AG09309 (cell line): Measurements from ENCODE around the gene CD93.

Source experiments
- DNase-seq: peaks from one replicate; pipeline ENCODE4 v3.0.0-alpha.2; 2010; ENCODE audit warnings: low read depth
- H3K4me3 ChIP-seq: 2 replicates; pipeline ENCODE4 v1.5.1; 2011; ENCODE audit warnings: mild to moderate bottlenecking, low read depth, low read length, moderate library complexity; ENCODE audit not compliant: control insufficient read depth
- TF ChIP-seq, protein P1 (sequence below): IDR thresholded peaks from 2 replicates; pipeline ENCODE4 v1.5.1; 2011; ENCODE audit warnings: mild to moderate bottlenecking, low read depth, low read length, inconsistent platforms; ENCODE audit not compliant: insufficient read depth, control insufficient read depth; ENCODE audit errors: missing control alignments

The CD93 gene

DNA sequence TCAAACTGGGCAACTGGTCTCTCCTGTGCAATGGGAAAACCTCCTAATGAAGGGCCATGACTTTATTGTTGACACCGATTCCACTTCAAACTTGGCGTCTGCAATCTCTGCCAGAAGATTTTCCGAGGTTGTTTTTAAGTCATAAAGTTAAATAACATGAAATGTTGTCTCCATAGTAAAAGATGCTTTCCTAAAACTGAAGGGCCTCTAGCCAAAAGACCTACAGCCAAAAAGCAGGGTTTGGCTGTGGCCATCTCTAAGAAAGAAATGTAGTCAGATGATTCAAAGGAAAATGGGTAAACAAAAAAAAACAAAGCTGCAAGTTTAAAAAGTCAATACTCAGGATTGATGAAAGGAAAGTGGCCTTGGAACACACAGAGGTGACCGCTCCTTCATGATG, 14.1 kb downstream of the CD93 start:
- TF ChIP-seq, protein P1, sequence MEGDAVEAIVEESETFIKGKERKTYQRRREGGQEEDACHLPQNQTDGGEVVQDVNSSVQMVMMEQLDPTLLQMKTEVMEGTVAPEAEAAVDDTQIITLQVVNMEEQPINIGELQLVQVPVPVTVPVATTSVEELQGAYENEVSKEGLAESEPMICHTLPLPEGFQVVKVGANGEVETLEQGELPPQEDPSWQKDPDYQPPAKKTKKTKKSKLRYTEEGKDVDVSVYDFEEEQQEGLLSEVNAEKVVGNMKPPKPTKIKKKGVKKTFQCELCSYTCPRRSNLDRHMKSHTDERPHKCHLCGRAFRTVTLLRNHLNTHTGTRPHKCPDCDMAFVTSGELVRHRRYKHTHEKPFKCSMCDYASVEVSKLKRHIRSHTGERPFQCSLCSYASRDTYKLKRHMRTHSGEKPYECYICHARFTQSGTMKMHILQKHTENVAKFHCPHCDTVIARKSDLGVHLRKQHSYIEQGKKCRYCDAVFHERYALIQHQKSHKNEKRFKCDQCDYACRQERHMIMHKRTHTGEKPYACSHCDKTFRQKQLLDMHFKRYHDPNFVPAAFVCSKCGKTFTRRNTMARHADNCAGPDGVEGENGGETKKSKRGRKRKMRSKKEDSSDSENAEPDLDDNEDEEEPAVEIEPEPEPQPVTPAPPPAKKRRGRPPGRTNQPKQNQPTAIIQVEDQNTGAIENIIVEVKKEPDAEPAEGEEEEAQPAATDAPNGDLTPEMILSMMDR = no peak
- H3K4me3 ChIP-seq = no peak overlapping the region
- DNase-seq = no peak

DNA sequence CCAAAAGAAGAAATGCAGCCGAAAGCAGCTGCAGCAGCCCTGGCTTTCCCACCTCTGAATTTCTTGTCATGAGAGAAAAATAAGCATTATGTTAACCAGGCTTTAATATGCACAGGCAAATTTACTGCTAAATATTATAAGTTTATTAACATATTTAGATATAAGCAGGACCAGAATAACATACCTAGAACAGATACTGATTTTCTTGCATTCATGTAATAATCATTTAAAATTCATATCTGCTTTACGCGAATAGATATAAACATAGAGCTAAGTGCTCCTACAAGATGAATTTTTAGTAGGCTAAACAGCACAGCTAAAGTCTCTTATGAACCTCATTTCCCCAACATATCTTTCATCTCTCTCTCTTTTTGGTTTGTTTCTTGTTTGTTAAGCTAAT, 14.7 kb downstream of the CD93 start:
- H3K4me3 ChIP-seq = no peak overlapping the region
- TF ChIP-seq, protein P1 = no peak
- no peak for DNase-seq

DNA sequence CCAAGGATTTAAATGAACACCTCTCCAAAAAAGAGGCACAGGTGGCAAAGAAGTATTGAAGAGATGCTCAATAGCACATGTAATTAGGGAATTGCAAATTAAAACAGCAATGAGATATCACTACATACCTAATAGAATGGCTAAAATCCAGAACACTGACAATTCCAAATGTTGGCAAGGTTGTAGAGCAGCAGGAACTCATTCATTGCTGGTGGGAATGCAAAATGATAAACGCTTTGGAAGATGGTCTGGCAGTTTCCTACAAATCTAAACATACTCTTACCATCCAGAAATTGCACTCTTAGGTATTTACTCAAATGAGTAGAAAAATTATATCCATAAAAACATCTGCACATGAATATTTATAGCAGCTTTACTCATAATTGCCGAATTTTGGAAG, 17.0 kb downstream of the CD93 start:
- H3K4me3 ChIP-seq = no peak overlapping the region
- DNase-seq = no peak
- TF ChIP-seq, protein P1 = no peak

DNA sequence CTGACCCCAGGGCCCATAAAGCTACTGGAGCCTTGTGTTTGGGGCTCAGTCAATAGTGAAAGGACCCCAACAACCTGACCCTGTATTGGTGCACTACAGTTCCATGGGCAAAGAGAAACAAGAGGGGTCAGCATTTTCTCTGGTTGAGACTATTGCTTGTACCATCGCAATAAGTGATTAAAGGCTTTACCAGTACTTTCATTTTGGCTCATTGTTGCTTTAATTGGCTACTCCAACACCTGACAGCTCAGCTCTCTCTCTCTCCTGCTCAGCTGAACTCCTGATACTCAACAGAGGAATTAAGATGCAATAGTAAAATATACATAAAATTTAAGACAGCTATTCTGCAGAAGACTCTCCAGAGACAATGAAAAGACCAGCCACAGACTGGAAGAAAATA, 17.8 kb downstream of the CD93 start:
- DNase-seq = no peak
- TF ChIP-seq, protein P1 = no peak
- H3K4me3 ChIP-seq = no peak overlapping the region

DNA sequence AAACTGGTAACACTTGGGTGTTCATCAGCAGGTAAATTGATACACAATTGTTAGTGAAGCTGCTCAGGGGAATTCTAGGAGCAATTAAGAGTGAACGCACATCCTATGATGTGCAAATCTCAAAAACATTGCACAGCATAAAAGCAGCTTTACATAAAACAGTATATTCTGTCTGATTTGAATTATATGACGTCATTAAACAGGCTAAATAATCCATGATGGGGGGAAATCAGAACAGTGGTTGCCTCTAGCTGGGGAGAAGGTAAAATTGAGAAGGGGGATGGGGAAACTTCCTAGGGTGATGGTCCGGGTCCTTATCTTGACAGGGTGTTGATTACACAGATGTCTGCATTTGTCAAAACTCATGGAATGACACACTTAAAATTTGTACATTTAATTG, 19.4 kb downstream of the CD93 start:
- TF ChIP-seq, protein P1 = no peak
- no peak overlapping the region for H3K4me3 ChIP-seq
- DNase-seq = no peak

DNA sequence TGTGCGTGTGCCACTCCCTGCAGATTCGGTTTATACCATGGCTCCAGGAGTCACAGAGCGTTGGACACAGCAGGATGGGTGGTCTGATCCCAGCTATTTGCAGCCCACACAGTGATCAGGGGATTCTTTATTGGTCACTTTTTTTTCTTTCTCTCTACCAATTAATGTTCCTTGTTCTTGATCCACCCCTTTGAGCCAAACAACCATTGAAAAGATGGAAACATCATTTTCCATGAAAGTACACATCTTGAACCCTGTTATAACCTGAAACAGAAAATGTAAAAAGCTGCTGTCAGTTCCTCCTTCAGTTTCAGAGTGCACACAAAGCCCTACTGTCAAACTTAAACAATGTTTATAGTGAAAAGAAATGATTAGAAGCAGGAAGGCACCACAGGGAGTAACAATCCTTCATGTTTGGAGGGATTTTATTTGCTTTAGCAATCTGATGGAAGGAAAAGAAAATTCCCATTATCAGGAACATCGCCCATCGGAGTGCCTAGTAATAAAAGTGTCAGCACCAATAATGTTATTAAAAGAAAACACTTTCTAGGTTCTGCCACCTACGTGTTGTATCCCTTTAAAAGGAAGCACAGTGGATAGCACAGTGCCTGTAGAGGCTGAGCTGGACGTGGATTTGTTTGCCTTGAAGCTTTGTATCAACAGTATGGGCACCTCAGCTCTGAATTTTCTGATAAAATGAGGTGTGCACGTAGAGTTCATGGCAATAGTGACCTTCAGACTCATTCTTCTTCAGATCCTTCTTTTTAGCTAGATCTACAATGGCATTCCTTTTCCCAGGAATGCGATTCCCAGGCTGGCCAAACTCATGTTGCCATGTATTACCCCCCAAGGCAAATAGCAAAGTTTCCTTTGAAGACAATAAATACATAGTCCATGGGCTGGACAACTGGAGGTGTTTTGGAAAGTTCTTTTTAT, 20.6 kb downstream of the CD93 start:
- no peak overlapping the region for H3K4me3 ChIP-seq
- TF ChIP-seq, protein P1 = no peak
- no peak for DNase-seq
